ENCODE data around the gene JMJD8. TPM values are rescaled to one million over a fixed set of nuclear protein-coding genes. Genes with fewer than 3 reads are reported as not detected.

Gene JMJD8
- total RNA-seq, 1 experiment from 2014 or later = 81.3 TPM

- no peaks in the 10 kb centered on the region for H3K36me3 ChIP-seq (ENCODE audit: low read depth, low read length)
- peak; percentile 36 for ATAC-seq
- no peak overlapping the region for H3K27ac ChIP-seq (ENCODE audit: low read length)
- TF ChIP-seq EZH2phosphoT487 (IDR thresholded peaks at IDR 0.05; ENCODE audit: borderline replicate concordance, low read length) = no peak
- no peak for TF ChIP-seq EZH2 (IDR thresholded peaks at IDR 0.05; ENCODE audit: low read length, unreplicated experiment)
- TF ChIP-seq, protein P1, sequence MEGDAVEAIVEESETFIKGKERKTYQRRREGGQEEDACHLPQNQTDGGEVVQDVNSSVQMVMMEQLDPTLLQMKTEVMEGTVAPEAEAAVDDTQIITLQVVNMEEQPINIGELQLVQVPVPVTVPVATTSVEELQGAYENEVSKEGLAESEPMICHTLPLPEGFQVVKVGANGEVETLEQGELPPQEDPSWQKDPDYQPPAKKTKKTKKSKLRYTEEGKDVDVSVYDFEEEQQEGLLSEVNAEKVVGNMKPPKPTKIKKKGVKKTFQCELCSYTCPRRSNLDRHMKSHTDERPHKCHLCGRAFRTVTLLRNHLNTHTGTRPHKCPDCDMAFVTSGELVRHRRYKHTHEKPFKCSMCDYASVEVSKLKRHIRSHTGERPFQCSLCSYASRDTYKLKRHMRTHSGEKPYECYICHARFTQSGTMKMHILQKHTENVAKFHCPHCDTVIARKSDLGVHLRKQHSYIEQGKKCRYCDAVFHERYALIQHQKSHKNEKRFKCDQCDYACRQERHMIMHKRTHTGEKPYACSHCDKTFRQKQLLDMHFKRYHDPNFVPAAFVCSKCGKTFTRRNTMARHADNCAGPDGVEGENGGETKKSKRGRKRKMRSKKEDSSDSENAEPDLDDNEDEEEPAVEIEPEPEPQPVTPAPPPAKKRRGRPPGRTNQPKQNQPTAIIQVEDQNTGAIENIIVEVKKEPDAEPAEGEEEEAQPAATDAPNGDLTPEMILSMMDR (conservative IDR thresholded peaks at IDR 0.05; ENCODE audit: low read depth, low read length) = peak; percentile 71
- no peaks in the 10 kb centered on the region for H3K9me3 ChIP-seq (ENCODE audit: low read length)
- peaks cover 15% of the 10 kb centered on the region for H3K79me2 ChIP-seq (ENCODE audit: low read length)
- H2AFZ ChIP-seq (ENCODE audit: low read length) = no peak overlapping the region
- no peak overlapping the region for H3K4me3 ChIP-seq (ENCODE audit: low read length)
- H3K4me2 ChIP-seq (ENCODE audit: low read length) = no peak overlapping the region
- peaks cover 22% of the 10 kb centered on the region for H3K4me1 ChIP-seq (ENCODE audit: insufficient read depth, low read length)
- CTCF ChIA-PET = interaction anchor here (1.0 to 1.3 kb wide), 5 partner anchors 14 to 84 kb away, joined by 3 to 6 read pairs (median 5); partner anchors contain the start of genes CCDC78, CHTF18, CIAO3 and RPUSD1
- POLR2A ChIA-PET (ENCODE audit: unreplicated experiment) = interaction anchor here (1.2 to 1.3 kb wide), 2 partner anchors 9 to 17 kb away, joined by 5 to 6 read pairs; partner anchors contain the start of gene ANTKMT
- no peaks in the 10 kb centered on the region for H3F3A ChIP-seq (ENCODE audit: low read length, unreplicated experiment)
- DNase-seq = peak; percentile 70
- BruUV-seq (replicated peaks) = no TSS peak
- peaks cover 19% of the 10 kb centered on the region for H3K27me3 ChIP-seq (ENCODE audit: low read length)
- no peaks in the 10 kb centered on the region for H3K9me2 ChIP-seq (replicated peaks; ENCODE audit: low read length)
- H4K20me1 ChIP-seq (ENCODE audit: low read length) = peaks cover 4% of the 10 kb centered on the region; the same call in 1 of the 2 replicates
- intact Hi-C loops (cut with micrococcal nuclease) = loop anchor here (1.0 to 10.0 kb wide), 2 partner anchors 9 to 73 kb away; partner anchors contain the start of genes CHTF18 and RPUSD1
- H3K9ac ChIP-seq (ENCODE audit: low read length) = no peak overlapping the region
Measured at GRCh38 chr16:711548-712320, 27.6 kb upstream of the JMJD8 start.

DNA sequence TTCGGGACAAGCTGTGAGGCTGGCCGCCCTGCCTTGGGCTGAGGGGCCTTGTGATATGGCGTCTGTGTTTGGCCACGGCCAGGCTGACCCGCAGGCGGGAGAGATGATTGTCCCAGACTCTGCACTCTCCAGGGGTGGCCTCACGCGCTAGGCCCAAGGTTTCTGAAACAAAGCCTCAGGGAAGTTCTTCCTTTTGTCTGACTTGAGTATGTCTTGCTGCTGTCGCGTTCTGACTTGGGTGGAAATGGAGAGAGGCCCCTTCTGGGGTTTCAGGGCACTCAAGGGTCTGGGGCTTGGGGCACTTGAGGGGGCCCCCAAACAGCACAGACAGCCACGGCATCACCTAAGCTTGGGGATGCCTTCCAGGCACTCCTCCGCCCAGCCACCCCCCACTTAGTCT lies 26.9 kb upstream of the JMJD8 start:
- intact Hi-C loops (cut with micrococcal nuclease) = loop anchor here (10.0 kb wide), 1 partner anchor 74 kb away; the partner anchor contains the start of genes CHTF18 and RPUSD1
- TF ChIP-seq EZH2phosphoT487 (IDR thresholded peaks at IDR 0.05; ENCODE audit: borderline replicate concordance, low read length) = no peak
- no peak for TF ChIP-seq EZH2 (IDR thresholded peaks at IDR 0.05; ENCODE audit: low read length, unreplicated experiment)
- no peaks in the 10 kb centered on the region for H3K36me3 ChIP-seq (ENCODE audit: low read depth, low read length)
- no peak overlapping the region for H3K27ac ChIP-seq (ENCODE audit: low read length)
- H3K4me2 ChIP-seq (ENCODE audit: low read length) = no peak overlapping the region
- no peaks in the 10 kb centered on the region for H3F3A ChIP-seq (ENCODE audit: low read length, unreplicated experiment)
- peaks cover 26% of the 10 kb centered on the region for H3K27me3 ChIP-seq (ENCODE audit: low read length)
- ChIA-PET CTCF (no interaction called here), POLR2A (ENCODE audit: unreplicated experiment) (no interaction called here)
- H3K79me2 ChIP-seq (ENCODE audit: low read length) = peaks cover 8% of the 10 kb centered on the region
- DNase-seq (no peak), ATAC-seq (no peak)
- no peaks in the 10 kb centered on the region for H3K9me2 ChIP-seq (replicated peaks; ENCODE audit: low read length)
- H4K20me1 ChIP-seq (ENCODE audit: low read length) = no peaks in the 10 kb centered on the region
- H3K9me3 ChIP-seq (ENCODE audit: low read length) = no peaks in the 10 kb centered on the region
- no TSS peak for BruUV-seq (replicated peaks)
- peaks cover 16% of the 10 kb centered on the region for H3K4me1 ChIP-seq (ENCODE audit: insufficient read depth, low read length)
- H2AFZ ChIP-seq (ENCODE audit: low read length) = no peak overlapping the region
- no peak overlapping the region for H3K4me3 ChIP-seq (ENCODE audit: low read length)
- H3K9ac ChIP-seq (ENCODE audit: low read length) = no peak overlapping the region

GRCh38 chr16:710500-711075 lies 26.5 kb upstream of the JMJD8 start:
- H3K9me2 ChIP-seq (replicated peaks; ENCODE audit: low read length) = no peaks in the 10 kb centered on the region
- peaks cover 16% of the 10 kb centered on the region for H3K4me1 ChIP-seq (ENCODE audit: insufficient read depth, low read length)
- no TSS peak for BruUV-seq (replicated peaks)
- intact Hi-C loops (cut with micrococcal nuclease) = loop anchor here (10.0 kb wide), 1 partner anchor 74 kb away; the partner anchor contains the start of genes CHTF18 and RPUSD1
- H3K36me3 ChIP-seq (ENCODE audit: low read depth, low read length) = no peaks in the 10 kb centered on the region
- no peak overlapping the region for H3K9ac ChIP-seq (ENCODE audit: low read length)
- ChIA-PET POLR2A (ENCODE audit: unreplicated experiment) (no interaction called here), CTCF (no interaction called here)
- DNase-seq (no peak), ATAC-seq (no peak)
- no peak overlapping the region for H3K4me2 ChIP-seq (ENCODE audit: low read length)
- H3K27ac ChIP-seq (ENCODE audit: low read length) = no peak overlapping the region
- H3F3A ChIP-seq (ENCODE audit: low read length, unreplicated experiment) = no peaks in the 10 kb centered on the region
- no peaks in the 10 kb centered on the region for H4K20me1 ChIP-seq (ENCODE audit: low read length)
- H3K27me3 ChIP-seq (ENCODE audit: low read length) = peaks cover 26% of the 10 kb centered on the region
- no peak overlapping the region for H2AFZ ChIP-seq (ENCODE audit: low read length)
- no peak overlapping the region for H3K4me3 ChIP-seq (ENCODE audit: low read length)
- H3K9me3 ChIP-seq (ENCODE audit: low read length) = no peaks in the 10 kb centered on the region
- peaks cover 4% of the 10 kb centered on the region; the same call in 1 of the 2 replicates for H3K79me2 ChIP-seq (ENCODE audit: low read length)
- TF ChIP-seq EZH2phosphoT487 (IDR thresholded peaks at IDR 0.05; ENCODE audit: borderline replicate concordance, low read length) = no peak
- TF ChIP-seq, protein P1 (conservative IDR thresholded peaks at IDR 0.05; ENCODE audit: low read depth, low read length) = no peak
- TF ChIP-seq EZH2 (IDR thresholded peaks at IDR 0.05; ENCODE audit: low read length, unreplicated experiment) = no peak

Data from PC-3 (cell line).